T-cell (primary cell): ENCODE data around the gene GFER. TPM values are rescaled to one million over a fixed set of nuclear protein-coding genes. Genes with fewer than 3 reads are reported as not detected.

Source experiments
- ATAC-seq, 4 experiments: fragments of 200-7000 bp in 3 of 4; fragments of 150-1000 bp in 1 of 4; cut with Tn5 transposase; replicated peaks in 1 of 4; 1 replicate in 3 of 4; 2 replicates in 1 of 4; pipeline ENCODE4 v1.10.0; 2021; ENCODE audit warnings: moderate library complexity in 3 of 4, mild to moderate bottlenecking in 2 of 4, moderate number of reproducible peaks in 1 of 4
- CTCF ChIA-PET, 2 donors: fragments of 300-600 bp; sonication (Branson Sonifier 250); formaldehyde crosslinking; loops; one replicate each; lab custom pipeline; 2022; ENCODE audit warnings: antibody characterized with exemption in 2 of 2; lab: Charles Lee
- POLR2A ChIA-PET, 2 donors: fragments of 300-600 bp; sonication (Branson Sonifier 250); formaldehyde crosslinking; loops; one replicate each; lab custom pipeline; 2022; ENCODE audit warnings: antibody characterized with exemption in 2 of 2; lab: Charles Lee
- DNase-seq, 35 experiments: peaks; one replicate each; pipeline versions ENCODE4 v3.0.0 to v3.0.0-alpha.2; 2013 to 2023
- H3K27ac ChIP-seq: one replicate; pipeline ENCODE4 v1.5.1; 2013; ENCODE audit warnings: low read length
- H3K27me3 ChIP-seq, 2 experiments: replicated peaks in 1 of 2; 1 replicate in 1 of 2; 2 replicates in 1 of 2; pipeline versions ENCODE4 v1.6.1 to v1.7.0; 2013; ENCODE audit warnings: low read length in 1 of 2, mixed read lengths in 1 of 2; ENCODE audit not compliant: control insufficient read depth in 2 of 2, insufficient read depth in 2 of 2; ENCODE audit errors: extremely low read depth in 1 of 2
- H3K36me3 ChIP-seq, 2 donors: 1 replicate in 1 of 2; 2 replicates in 1 of 2; pipeline versions ENCODE4 v1.6.1 to v1.7.0; 2013; ENCODE audit warnings: low read length in 1 of 2; ENCODE audit not compliant: control insufficient read depth in 2 of 2, insufficient read depth in 1 of 2; ENCODE audit errors: extremely low read depth in 1 of 2
- H3K4me1 ChIP-seq, 2 experiments: 1 replicate in 1 of 2; 2 replicates in 1 of 2; pipeline versions ENCODE4 v1.6.1 to v1.7.0; 2013; ENCODE audit warnings: low read length in 2 of 2, mixed read lengths in 1 of 2; ENCODE audit not compliant: insufficient read depth in 2 of 2, control insufficient read depth in 1 of 2; ENCODE audit errors: extremely low read depth in 1 of 2
- H3K4me3 ChIP-seq, 2 donors: 1 replicate in 1 of 2; 2 replicates in 1 of 2; pipeline versions ENCODE4 v1.5.1 to v1.7.0; 2013; ENCODE audit warnings: mild to moderate bottlenecking in 2 of 2, low read length in 1 of 2, moderate library complexity in 1 of 2; ENCODE audit not compliant: control insufficient read depth in 1 of 2; ENCODE audit errors: extremely low read depth in 1 of 2
- H3K9me3 ChIP-seq: 2 replicates; pipeline ENCODE4 v1.7.0; 2013
- H3K27ac Mint-ChIP-seq, 2 donors: one replicate each; pipeline ENCODE4 v1.8.0; 2020 to 2021; ENCODE audit warnings: mild to moderate bottlenecking in 2 of 2, mixed read lengths in 2 of 2
- H3K27me3 Mint-ChIP-seq, 2 donors: one replicate each; pipeline ENCODE4 v1.8.0; 2021 to 2022; ENCODE audit warnings: mixed read lengths in 2 of 2
- H3K36me3 Mint-ChIP-seq: one replicate; pipeline ENCODE4 v1.8.0; 2021; ENCODE audit warnings: mixed read lengths
- H3K4me1 Mint-ChIP-seq, 3 donors: one replicate each; pipeline ENCODE4 v1.8.0; 2020 to 2022; ENCODE audit warnings: mixed read lengths in 3 of 3, mild to moderate bottlenecking in 1 of 3
- H3K4me3 Mint-ChIP-seq, 3 donors: one replicate each; pipeline ENCODE4 v1.8.0; 2020 to 2022; ENCODE audit warnings: mild to moderate bottlenecking in 3 of 3, mixed read lengths in 3 of 3, moderate library complexity in 3 of 3
- H3K9me3 Mint-ChIP-seq, 3 donors: one replicate each; pipeline ENCODE4 v1.8.0; 2020 to 2022; ENCODE audit warnings: mixed read lengths in 3 of 3
- WGBS: methylation state at CpG from one replicate; pipeline ENCODE4 v1.1.5; 2013; ENCODE audit warnings: missing lambda C conversion rate; ENCODE audit not compliant: insufficient coverage; 5-methylcytosine and 5-hydroxymethylcytosine counted together
- total RNA-seq, 35 experiments: library from RNA in 6 of 35; stranded (reverse) in 6 of 35; fragments of 120-200 nt in 1 of 35; gene quantifications; one replicate each; pipeline versions ENCODE4 v1.2.1 to v1.2.4 and lab custom pipeline; 2013 to 2026

The GFER gene
- total RNA-seq, 5 donors from 2014 or later (not counting 1 experiment from before 2014, with no cell fraction given): 16.1 to 31.9 (median 22.0) TPM

DNA sequence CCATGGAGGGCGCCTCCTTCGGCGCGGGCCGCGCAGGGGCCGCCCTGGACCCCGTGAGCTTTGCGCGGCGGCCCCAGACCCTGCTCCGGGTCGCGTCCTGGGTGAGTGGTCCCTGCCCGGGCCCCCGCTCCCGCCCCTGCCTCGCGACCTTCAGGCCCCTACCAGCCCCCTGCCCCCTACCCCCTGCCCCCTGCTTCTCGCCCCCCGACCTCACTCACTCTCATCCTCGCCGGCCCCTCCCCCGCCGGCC, 6.0 kb downstream of the GFER start:
- no peak for DNase-seq
- H3K27ac Mint-ChIP-seq: no peak overlapping the region
- peaks cover 7 to 33% (median 22%) of the 10 kb centered on the region in 3 donors for H3K4me1 Mint-ChIP-seq
- POLR2A ChIA-PET: no interaction called here
- 3% methylated on average over 8 of the region's 25 CpGs for WGBS
- H3K9me3 ChIP-seq: no peaks in the 10 kb centered on the region
- H3K4me3 Mint-ChIP-seq: peak overlapping the region in 1 of 3 donors; percentile 73
- ATAC-seq: no peak
- peaks cover 16 to 36% of the 10 kb centered on the region in 2 experiments for H3K4me1 ChIP-seq
- no peaks in the 10 kb centered on the region for H3K9me3 Mint-ChIP-seq
- H3K36me3 ChIP-seq: peaks cover 3 to 7% of the 10 kb centered on the region in 2 donors
- no peak overlapping the region for H3K27ac ChIP-seq
- no peak overlapping the region for H3K4me3 ChIP-seq
- peaks cover 5 to 14% of the 10 kb centered on the region in 2 donors for H3K27me3 Mint-ChIP-seq
- H3K36me3 Mint-ChIP-seq: peaks cover 5% of the 10 kb centered on the region
- peaks cover 3 to 35% of the 10 kb centered on the region in 2 experiments for H3K27me3 ChIP-seq
- CTCF ChIA-PET: no interaction called here

DNA sequence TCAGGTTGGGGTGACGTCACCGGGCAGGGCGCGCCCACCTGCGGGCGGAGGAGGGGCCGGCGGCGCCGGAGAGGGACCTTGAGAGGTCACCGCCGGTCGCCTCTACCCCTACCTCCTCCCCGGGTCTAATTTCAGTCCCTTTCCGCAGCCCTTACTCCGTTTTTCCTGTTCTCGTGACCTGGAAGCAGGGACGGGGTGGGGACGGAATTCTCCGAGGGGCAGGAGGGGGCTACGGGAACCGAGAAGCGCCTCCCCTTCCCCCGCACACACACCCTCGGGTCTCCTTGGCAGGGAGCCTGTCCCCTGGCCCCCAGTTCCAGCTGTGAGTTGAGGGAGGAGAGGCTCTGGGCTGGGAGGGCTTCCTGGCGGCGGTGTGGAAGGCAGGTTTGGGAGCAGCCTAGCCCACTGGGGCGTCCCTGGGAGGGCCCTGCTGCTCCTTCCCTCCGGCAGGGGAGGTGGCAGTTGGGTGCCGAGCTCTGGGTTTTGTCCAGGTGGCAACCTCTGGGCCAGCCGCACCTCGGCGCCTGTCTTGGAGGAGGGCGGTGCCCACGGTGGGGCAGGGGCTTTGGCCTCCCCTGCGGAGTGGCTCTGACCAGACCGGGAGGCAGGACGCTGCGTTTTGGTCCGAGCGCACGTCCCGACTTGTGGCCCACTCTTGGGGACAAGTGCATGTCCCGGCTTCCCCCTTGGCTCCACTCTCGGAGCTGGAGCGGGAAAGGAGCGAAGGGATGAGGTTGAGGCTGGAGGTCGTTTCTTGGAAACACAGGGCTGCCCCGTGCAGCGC, 6.5 kb downstream of the GFER start:
- Histone ChIP-seq H3K36me3 (peaks cover 0 to 7% of the 10 kb centered on the region in 2 donors), H3K27me3 (peaks cover 3 to 35% of the 10 kb centered on the region in 2 experiments), H3K9me3 (no peaks in the 10 kb centered on the region), H3K27ac (no peak overlapping the region), H3K4me1 (peaks cover 16 to 30% of the 10 kb centered on the region in 2 experiments), H3K4me3 (peak overlapping the region; percentile 52 to 58)
- Mint-ChIP-seq H3K4me3 (peak overlapping the region; percentile 73 to 77 (median 75)), H3K27ac (peak overlapping the region in 1 of 2 donors; percentile 39), H3K27me3 (peaks cover 5 to 14% of the 10 kb centered on the region in 2 donors), H3K4me1 (peaks cover 7 to 30% (median 19%) of the 10 kb centered on the region in 3 donors), H3K36me3 (peaks cover 5% of the 10 kb centered on the region), H3K9me3 (no peaks in the 10 kb centered on the region)
- ChIA-PET CTCF (no interaction called here), POLR2A (interaction anchor here in 1 of 2 donors (0.9 kb wide), 1 partner anchor 20 kb away, joined by 3 read pairs; no protein-coding TSS in a partner anchor)
- ATAC-seq (no peak), DNase-seq (peak in 5 of 35 experiments; percentile 32 to 56 (median 50))
- WGBS: 6% methylated on average over 28 of the region's 50 CpGs

- peaks cover 5% of the 10 kb centered on the region for H3K36me3 Mint-ChIP-seq
- H3K27me3 Mint-ChIP-seq: peaks cover 5 to 14% of the 10 kb centered on the region in 2 donors
- DNase-seq (peak in 25 of 35 experiments; percentile 15 to 75 (median 46)), ATAC-seq (peak; percentile 21 to 38 (median 30))
- ChIA-PET CTCF (no interaction called here), POLR2A (interaction anchor here in 1 of 2 donors (0.9 kb wide), 1 partner anchor 20 kb away, joined by 3 read pairs; no protein-coding TSS in a partner anchor)
- Histone ChIP-seq H3K4me1 (peaks cover 16 to 30% of the 10 kb centered on the region in 2 experiments), H3K36me3 (peaks cover 0 to 3% of the 10 kb centered on the region in 2 donors), H3K27ac (peak overlapping the region; percentile 68), H3K4me3 (peak overlapping the region; percentile 52 to 58), H3K9me3 (no peaks in the 10 kb centered on the region), H3K27me3 (peaks cover 3 to 35% of the 10 kb centered on the region in 2 experiments)
- H3K4me1 Mint-ChIP-seq: peaks cover 7 to 30% (median 19%) of the 10 kb centered on the region in 3 donors
- peak overlapping the region; percentile 73 to 77 (median 75) for H3K4me3 Mint-ChIP-seq
- H3K27ac Mint-ChIP-seq: peak overlapping the region; percentile 12 to 57
- under 1% methylated on average over 18 of the region's 18 CpGs for WGBS
- no peaks in the 10 kb centered on the region for H3K9me3 Mint-ChIP-seq
These were observed 7.2 kb downstream of the GFER start for GRCh38 chr16:1991135-1991551.

DNA sequence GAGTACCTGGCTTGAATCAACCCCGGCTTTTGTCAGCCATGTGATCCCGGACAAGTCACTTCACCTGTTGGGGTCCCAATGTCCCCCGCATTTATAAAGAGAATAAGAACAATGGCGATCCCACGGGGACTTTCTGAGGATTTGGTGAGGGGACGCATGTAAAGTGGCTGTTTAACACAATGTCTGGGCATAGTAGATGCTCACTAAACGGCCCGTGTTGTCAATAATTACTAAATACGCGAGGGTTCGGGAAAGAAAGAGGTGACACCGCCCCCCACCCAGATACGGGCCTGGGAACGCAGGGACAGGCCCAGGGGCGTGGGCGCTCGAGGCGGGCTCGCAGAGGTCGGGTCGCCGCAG, 7.6 kb downstream of the GFER start:
- Histone ChIP-seq H3K36me3 (no peaks in the 10 kb centered on the region), H3K4me1 (peaks cover 16 to 30% of the 10 kb centered on the region in 2 experiments), H3K27me3 (peaks cover 3 to 35% of the 10 kb centered on the region in 2 experiments), H3K4me3 (peak overlapping the region; percentile 35 to 52), H3K27ac (peak overlapping the region; percentile 68), H3K9me3 (no peaks in the 10 kb centered on the region)
- H3K27ac Mint-ChIP-seq: peak overlapping the region; percentile 12 to 57
- peaks cover 1% of the 10 kb centered on the region for H3K36me3 Mint-ChIP-seq
- CTCF ChIA-PET: interaction anchor here in 1 of 2 donors (1.1 kb wide), 1 partner anchor 27 kb away, joined by 3 read pairs; the partner anchor contains the start of gene RPS2
- no peak for DNase-seq
- POLR2A ChIA-PET: interaction anchor here in 1 of 2 donors (0.6 to 1.4 kb wide), 4 partner anchors 21 to 230 kb away, joined by 3 to 9 read pairs (median 4); partner anchors contain the start of gene RPS2
- peaks cover 5 to 14% of the 10 kb centered on the region in 2 donors for H3K27me3 Mint-ChIP-seq
- H3K4me3 Mint-ChIP-seq: peak overlapping the region; percentile 73 to 77 (median 75)
- peaks cover 7 to 29% (median 19%) of the 10 kb centered on the region in 3 donors for H3K4me1 Mint-ChIP-seq
- ATAC-seq: no peak
- no peaks in the 10 kb centered on the region for H3K9me3 Mint-ChIP-seq
- WGBS: 10% methylated on average over 20 of the region's 22 CpGs

GRCh38 chr16:1991948-1992703, 8.1 kb downstream of the GFER start:
- ATAC-seq (peak; percentile 79 to 89 (median 83)), DNase-seq (peak; percentile 90 to 99 (median 97))
- Histone ChIP-seq H3K4me3 (peak overlapping the region; percentile 35 to 52), H3K36me3 (peaks cover under 1 to 2% of the 10 kb centered on the region in 2 donors), H3K4me1 (peaks cover 16 to 30% of the 10 kb centered on the region in 2 experiments), H3K9me3 (no peaks in the 10 kb centered on the region), H3K27me3 (peaks cover 3 to 35% of the 10 kb centered on the region in 2 experiments), H3K27ac (peak overlapping the region; percentile 68)
- ChIA-PET CTCF (interaction anchor here in 1 of 2 donors (0.5 to 1.1 kb wide), 4 partner anchors 12 to 163 kb away, joined by 3 read pairs; partner anchors contain the start of genes RPS2 and TRAF7), POLR2A (interaction anchor here in 1 of 2 donors (0.6 to 1.4 kb wide), 5 partner anchors 10 to 230 kb away, joined by 3 to 9 read pairs (median 3); partner anchors contain the start of gene RPS2)
- H3K36me3 Mint-ChIP-seq: peaks cover under 1% of the 10 kb centered on the region
- H3K27me3 Mint-ChIP-seq: peaks cover 5 to 14% of the 10 kb centered on the region in 2 donors
- WGBS: 6% methylated on average over 73 of the region's 96 CpGs
- H3K4me3 Mint-ChIP-seq: peak overlapping the region; percentile 73 to 77 (median 75)
- H3K27ac Mint-ChIP-seq: peak overlapping the region in 1 of 2 donors; percentile 12
- peaks cover 7 to 28% (median 19%) of the 10 kb centered on the region in 3 donors for H3K4me1 Mint-ChIP-seq
- no peaks in the 10 kb centered on the region for H3K9me3 Mint-ChIP-seq
